HepG2 (cell line): Measurements from ENCODE around the gene RING1. TPM values are rescaled to one million over a fixed set of nuclear protein-coding genes. Genes with fewer than 3 reads are reported as not detected.

ENCODE experiments used
- CHD2 ChIP-seq: IDR thresholded peaks from 2 replicates; pipeline ENCODE4 v1.6.1; 2011; ENCODE audit warnings: low read depth, low read length, improper control_type of control experiment
- KMT2A ChIP-seq: sonication (generic); formaldehyde crosslinking; IDR thresholded peaks from 2 replicates; pipeline ENCODE4 v1.4.0; 2020; ENCODE audit warnings: missing genetic modification reagents
- MIXL1 ChIP-seq: IDR thresholded peaks from 2 replicates; pipeline ENCODE4 v1.6.1; 2016
- PREB ChIP-seq: sonication (generic); formaldehyde crosslinking; IDR thresholded peaks from 2 replicates; pipeline ENCODE4 v1.4.0; 2020; ENCODE audit warnings: missing genetic modification reagents
- TEAD3 ChIP-seq: optimal IDR thresholded peaks from 2 replicates; pipeline ENCODE3; 2016; ENCODE audit warnings: borderline replicate concordance
- TFAP4 ChIP-seq: sonication (generic); IDR thresholded peaks from 2 replicates; pipeline ENCODE4 v1.6.1; 2016; ENCODE audit warnings: low read depth, borderline replicate concordance
- ZNF431 ChIP-seq: sonication (generic); formaldehyde crosslinking; IDR thresholded peaks from 2 replicates; pipeline ENCODE4 v1.9.0; 2022; ENCODE audit warnings: missing genetic modification reagents, low read depth, mild to moderate bottlenecking, borderline replicate concordance
- ZNF562 ChIP-seq: sonication (generic); formaldehyde crosslinking; IDR thresholded peaks from 2 replicates; pipeline ENCODE4 v1.8.0; 2022; ENCODE audit warnings: missing genetic modification reagents, borderline replicate concordance
- polyA plus RNA-seq, 8 experiments: library from polyadenylated mRNA; depleted of rRNA in 3 of 8; stranded (reverse) in 7 of 8; unstranded in 1 of 8; fragments of >200 nt; fragmentation: Illumina TruSeq in 4 of 8; extraction: Trizol in 4 of 8; gene quantifications; 2 replicates each; pipeline versions ENCODE4 v1.2.1 to v1.2.3, GENCODE V29; 2011 to 2016; ENCODE audit warnings: low read depth in 4 of 8, missing spikeins in 1 of 8, mixed read lengths in 1 of 8; ENCODE audit not compliant: insufficient read depth in 1 of 8
- total RNA-seq, 5 experiments: library from RNA; depleted of rRNA; stranded (reverse); fragments of >200 nt; fragmentation: Illumina TruSeq; extraction: Trizol; gene quantifications; 2 replicates each; pipeline ENCODE4 v1.2.3, GENCODE V29; 2016; ENCODE audit warnings: low read depth in 1 of 5
- TF ChIP-seq, protein P1 (sequence below), 2 experiments: IDR thresholded peaks; 2 replicates each; pipeline ENCODE4 v1.6.1; 2011 to 2012; ENCODE audit warnings: low read length in 2 of 2, borderline replicate concordance in 1 of 2, low read depth in 1 of 2, mild to moderate bottlenecking in 1 of 2, moderate library complexity in 1 of 2
- TF ChIP-seq, protein P2 (sequence below): sonication (generic); formaldehyde crosslinking; IDR thresholded peaks from 2 replicates; pipeline ENCODE4 v1.5.1; 2020; ENCODE audit warnings: mild to moderate bottlenecking, missing genetic modification reagents, moderate library complexity
- TF ChIP-seq, protein P3 (sequence below): sonication (generic); formaldehyde crosslinking; IDR thresholded peaks from 2 replicates; pipeline ENCODE4 v1.5.1; 2020; ENCODE audit warnings: mild to moderate bottlenecking, missing genetic modification reagents, moderate library complexity
- TF ChIP-seq, protein P4 (sequence below): sonication (generic); formaldehyde crosslinking; IDR thresholded peaks from 2 replicates; pipeline ENCODE4 v1.4.0; 2020; ENCODE audit warnings: missing genetic modification reagents, borderline replicate concordance

The RING1 gene
- total and polyA plus RNA-seq, 2 of the 13 experiments (the other 11 are each of a cell fraction or from before 2014, with no cell fraction given), result 23.9 to 33.6 TPM

GRCh38 chr6:33198159-33198852 is 10.0 kb upstream of the RING1 start (continued):
- TF ChIP-seq PREB, result no peak
- no peak; the same call in 1 of the 2 replicates for TF ChIP-seq CHD2
- TF ChIP-seq, protein P1, sequence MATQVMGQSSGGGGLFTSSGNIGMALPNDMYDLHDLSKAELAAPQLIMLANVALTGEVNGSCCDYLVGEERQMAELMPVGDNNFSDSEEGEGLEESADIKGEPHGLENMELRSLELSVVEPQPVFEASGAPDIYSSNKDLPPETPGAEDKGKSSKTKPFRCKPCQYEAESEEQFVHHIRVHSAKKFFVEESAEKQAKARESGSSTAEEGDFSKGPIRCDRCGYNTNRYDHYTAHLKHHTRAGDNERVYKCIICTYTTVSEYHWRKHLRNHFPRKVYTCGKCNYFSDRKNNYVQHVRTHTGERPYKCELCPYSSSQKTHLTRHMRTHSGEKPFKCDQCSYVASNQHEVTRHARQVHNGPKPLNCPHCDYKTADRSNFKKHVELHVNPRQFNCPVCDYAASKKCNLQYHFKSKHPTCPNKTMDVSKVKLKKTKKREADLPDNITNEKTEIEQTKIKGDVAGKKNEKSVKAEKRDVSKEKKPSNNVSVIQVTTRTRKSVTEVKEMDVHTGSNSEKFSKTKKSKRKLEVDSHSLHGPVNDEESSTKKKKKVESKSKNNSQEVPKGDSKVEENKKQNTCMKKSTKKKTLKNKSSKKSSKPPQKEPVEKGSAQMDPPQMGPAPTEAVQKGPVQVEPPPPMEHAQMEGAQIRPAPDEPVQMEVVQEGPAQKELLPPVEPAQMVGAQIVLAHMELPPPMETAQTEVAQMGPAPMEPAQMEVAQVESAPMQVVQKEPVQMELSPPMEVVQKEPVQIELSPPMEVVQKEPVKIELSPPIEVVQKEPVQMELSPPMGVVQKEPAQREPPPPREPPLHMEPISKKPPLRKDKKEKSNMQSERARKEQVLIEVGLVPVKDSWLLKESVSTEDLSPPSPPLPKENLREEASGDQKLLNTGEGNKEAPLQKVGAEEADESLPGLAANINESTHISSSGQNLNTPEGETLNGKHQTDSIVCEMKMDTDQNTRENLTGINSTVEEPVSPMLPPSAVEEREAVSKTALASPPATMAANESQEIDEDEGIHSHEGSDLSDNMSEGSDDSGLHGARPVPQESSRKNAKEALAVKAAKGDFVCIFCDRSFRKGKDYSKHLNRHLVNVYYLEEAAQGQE (IDR thresholded peaks at IDR 0.05; ENCODE audit: borderline replicate concordance in 1 of 2, low read depth in 1 of 2, low read length in 2 of 2), result peak in 1 of 2 experiments; percentile 80; a peak in 2 of 4 replicates
- TF ChIP-seq KMT2A (CRISPR knock-in tag), result no peak
- no peak for TF ChIP-seq ZNF431 (CRISPR knock-in tag)
- TF ChIP-seq ZNF562 (CRISPR knock-in tag), result no peak
- TF ChIP-seq, protein P2, sequence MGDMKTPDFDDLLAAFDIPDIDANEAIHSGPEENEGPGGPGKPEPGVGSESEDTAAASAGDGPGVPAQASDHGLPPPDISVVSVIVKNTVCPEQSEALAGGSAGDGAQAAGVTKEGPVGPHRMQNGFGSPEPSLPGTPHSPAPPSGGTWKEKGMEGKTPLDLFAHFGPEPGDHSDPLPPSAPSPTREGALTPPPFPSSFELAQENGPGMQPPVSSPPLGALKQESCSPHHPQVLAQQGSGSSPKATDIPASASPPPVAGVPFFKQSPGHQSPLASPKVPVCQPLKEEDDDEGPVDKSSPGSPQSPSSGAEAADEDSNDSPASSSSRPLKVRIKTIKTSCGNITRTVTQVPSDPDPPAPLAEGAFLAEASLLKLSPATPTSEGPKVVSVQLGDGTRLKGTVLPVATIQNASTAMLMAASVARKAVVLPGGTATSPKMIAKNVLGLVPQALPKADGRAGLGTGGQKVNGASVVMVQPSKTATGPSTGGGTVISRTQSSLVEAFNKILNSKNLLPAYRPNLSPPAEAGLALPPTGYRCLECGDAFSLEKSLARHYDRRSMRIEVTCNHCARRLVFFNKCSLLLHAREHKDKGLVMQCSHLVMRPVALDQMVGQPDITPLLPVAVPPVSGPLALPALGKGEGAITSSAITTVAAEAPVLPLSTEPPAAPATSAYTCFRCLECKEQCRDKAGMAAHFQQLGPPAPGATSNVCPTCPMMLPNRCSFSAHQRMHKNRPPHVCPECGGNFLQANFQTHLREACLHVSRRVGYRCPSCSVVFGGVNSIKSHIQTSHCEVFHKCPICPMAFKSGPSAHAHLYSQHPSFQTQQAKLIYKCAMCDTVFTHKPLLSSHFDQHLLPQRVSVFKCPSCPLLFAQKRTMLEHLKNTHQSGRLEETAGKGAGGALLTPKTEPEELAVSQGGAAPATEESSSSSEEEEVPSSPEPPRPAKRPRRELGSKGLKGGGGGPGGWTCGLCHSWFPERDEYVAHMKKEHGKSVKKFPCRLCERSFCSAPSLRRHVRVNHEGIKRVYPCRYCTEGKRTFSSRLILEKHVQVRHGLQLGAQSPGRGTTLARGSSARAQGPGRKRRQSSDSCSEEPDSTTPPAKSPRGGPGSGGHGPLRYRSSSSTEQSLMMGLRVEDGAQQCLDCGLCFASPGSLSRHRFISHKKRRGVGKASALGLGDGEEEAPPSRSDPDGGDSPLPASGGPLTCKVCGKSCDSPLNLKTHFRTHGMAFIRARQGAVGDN (CRISPR knock-in tag), result peak; percentile 57; the same call in 1 of the 2 replicates
- TF ChIP-seq TFAP4, result peak; percentile 85; the same call in 1 of the 2 replicates
- TF ChIP-seq, protein P3, sequence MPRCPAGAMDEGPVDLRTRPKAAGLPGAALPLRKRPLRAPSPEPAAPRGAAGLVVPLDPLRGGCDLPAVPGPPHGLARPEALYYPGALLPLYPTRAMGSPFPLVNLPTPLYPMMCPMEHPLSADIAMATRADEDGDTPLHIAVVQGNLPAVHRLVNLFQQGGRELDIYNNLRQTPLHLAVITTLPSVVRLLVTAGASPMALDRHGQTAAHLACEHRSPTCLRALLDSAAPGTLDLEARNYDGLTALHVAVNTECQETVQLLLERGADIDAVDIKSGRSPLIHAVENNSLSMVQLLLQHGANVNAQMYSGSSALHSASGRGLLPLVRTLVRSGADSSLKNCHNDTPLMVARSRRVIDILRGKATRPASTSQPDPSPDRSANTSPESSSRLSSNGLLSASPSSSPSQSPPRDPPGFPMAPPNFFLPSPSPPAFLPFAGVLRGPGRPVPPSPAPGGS, result no peak; the same call in 1 of the 2 replicates
- peak; percentile 98 for TF ChIP-seq TEAD3 (CRISPR knock-in tag)
- peak; percentile 83 for TF ChIP-seq MIXL1 (CRISPR knock-in tag)
- TF ChIP-seq, protein P4, sequence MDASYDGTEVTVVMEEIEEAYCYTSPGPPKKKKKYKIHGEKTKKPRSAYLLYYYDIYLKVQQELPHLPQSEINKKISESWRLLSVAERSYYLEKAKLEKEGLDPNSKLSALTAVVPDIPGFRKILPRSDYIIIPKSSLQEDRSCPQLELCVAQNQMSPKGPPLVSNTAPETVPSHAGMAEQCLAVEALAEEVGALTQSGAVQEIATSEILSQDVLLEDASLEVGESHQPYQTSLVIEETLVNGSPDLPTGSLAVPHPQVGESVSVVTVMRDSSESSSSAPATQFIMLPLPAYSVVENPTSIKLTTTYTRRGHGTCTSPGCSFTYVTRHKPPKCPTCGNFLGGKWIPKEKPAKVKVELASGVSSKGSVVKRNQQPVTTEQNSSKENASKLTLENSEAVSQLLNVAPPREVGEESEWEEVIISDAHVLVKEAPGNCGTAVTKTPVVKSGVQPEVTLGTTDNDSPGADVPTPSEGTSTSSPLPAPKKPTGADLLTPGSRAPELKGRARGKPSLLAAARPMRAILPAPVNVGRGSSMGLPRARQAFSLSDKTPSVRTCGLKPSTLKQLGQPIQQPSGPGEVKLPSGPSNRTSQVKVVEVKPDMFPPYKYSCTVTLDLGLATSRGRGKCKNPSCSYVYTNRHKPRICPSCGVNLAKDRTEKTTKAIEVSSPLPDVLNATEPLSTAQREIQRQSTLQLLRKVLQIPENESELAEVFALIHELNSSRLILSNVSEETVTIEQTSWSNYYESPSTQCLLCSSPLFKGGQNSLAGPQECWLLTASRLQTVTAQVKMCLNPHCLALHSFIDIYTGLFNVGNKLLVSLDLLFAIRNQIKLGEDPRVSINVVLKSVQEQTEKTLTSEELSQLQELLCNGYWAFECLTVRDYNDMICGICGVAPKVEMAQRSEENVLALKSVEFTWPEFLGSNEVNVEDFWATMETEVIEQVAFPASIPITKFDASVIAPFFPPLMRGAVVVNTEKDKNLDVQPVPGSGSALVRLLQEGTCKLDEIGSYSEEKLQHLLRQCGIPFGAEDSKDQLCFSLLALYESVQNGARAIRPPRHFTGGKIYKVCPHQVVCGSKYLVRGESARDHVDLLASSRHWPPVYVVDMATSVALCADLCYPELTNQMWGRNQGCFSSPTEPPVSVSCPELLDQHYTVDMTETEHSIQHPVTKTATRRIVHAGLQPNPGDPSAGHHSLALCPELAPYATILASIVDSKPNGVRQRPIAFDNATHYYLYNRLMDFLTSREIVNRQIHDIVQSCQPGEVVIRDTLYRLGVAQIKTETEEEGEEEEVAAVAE (CRISPR knock-in tag), result peak; percentile 87
